Neuronal stem cell (in vitro differentiated cells): ENCODE results near the gene HDGF.
A peak's percentile ranks its signal among the peaks of the same experiment; 100 is the strongest.

Source experiments
- DNase-seq: peaks from one replicate; pipeline ENCODE4 v3.0.0-alpha.2; 2013; ENCODE audit warnings: low spot score
- H2AFZ ChIP-seq: one replicate; pipeline ENCODE4 v1.6.1; 2013; ENCODE audit warnings: mild to moderate bottlenecking, low read length, inconsistent platforms
- H2AK5ac ChIP-seq: 2 replicates; pipeline ENCODE4 v1.6.1; 2013; ENCODE audit warnings: low read depth, mild to moderate bottlenecking, inconsistent platforms, low read length, moderate library complexity, mixed read lengths
- H2BK120ac ChIP-seq: 2 replicates; pipeline ENCODE4 v1.6.1; 2013; ENCODE audit warnings: low read depth, mild to moderate bottlenecking, inconsistent platforms, low read length, moderate library complexity, mixed read lengths
- H2BK12ac ChIP-seq: one replicate; pipeline ENCODE4 v1.6.1; 2013; ENCODE audit warnings: low read length, inconsistent platforms
- H2BK15ac ChIP-seq: 2 replicates; pipeline ENCODE4 v1.6.1; 2013; ENCODE audit warnings: mild to moderate bottlenecking, low read length, inconsistent platforms, mixed read lengths
- H2BK5ac ChIP-seq: one replicate; pipeline ENCODE4 v1.6.1; 2013; ENCODE audit warnings: inconsistent platforms, mild to moderate bottlenecking, low read length, moderate library complexity
- H3K14ac ChIP-seq: one replicate; pipeline ENCODE4 v1.6.1; 2013; ENCODE audit warnings: low read length, inconsistent platforms
- H3K18ac ChIP-seq: 2 replicates; pipeline ENCODE4 v1.6.1; 2013; ENCODE audit warnings: low read length, inconsistent platforms
- H3K23ac ChIP-seq: 2 replicates; pipeline ENCODE4 v1.6.1; 2013; ENCODE audit warnings: low read depth, mild to moderate bottlenecking, mixed read lengths, low read length, inconsistent platforms; ENCODE audit not compliant: poor library complexity
- H3K27ac ChIP-seq: replicated peaks from 3 replicates; pipeline ENCODE4 v1.5.1; 2013; ENCODE audit warnings: low read length, inconsistent platforms
- H3K27me3 ChIP-seq, 3 experiments: 2 replicates each; pipeline ENCODE4 v1.6.1; 2013; ENCODE audit warnings: low read length in 3 of 3, mild to moderate bottlenecking in 2 of 3, inconsistent platforms in 1 of 3, low read depth in 1 of 3, mixed read lengths in 1 of 3, moderate library complexity in 1 of 3; ENCODE audit not compliant: control insufficient read depth in 3 of 3, insufficient read depth in 3 of 3
- H3K36me3 ChIP-seq, 2 donors: replicated peaks in 1 of 2; 2 replicates each; pipeline ENCODE4 v1.6.1; 2013; ENCODE audit warnings: low read length in 2 of 2; ENCODE audit not compliant: control insufficient read depth in 2 of 2, insufficient read depth in 2 of 2
- H3K4ac ChIP-seq: 2 replicates; pipeline ENCODE4 v1.6.1; 2013; ENCODE audit warnings: inconsistent platforms, mild to moderate bottlenecking, low read length, moderate library complexity
- H3K4me1 ChIP-seq, 2 donors: 1 replicate in 1 of 2; 2 replicates in 1 of 2; pipeline ENCODE4 v1.6.1; 2013; ENCODE audit warnings: low read length in 2 of 2, low read depth in 1 of 2; ENCODE audit not compliant: control insufficient read depth in 2 of 2, insufficient read depth in 1 of 2
- H3K4me2 ChIP-seq: one replicate; pipeline ENCODE4 v1.6.1; 2013; ENCODE audit warnings: mild to moderate bottlenecking, low read length, inconsistent platforms; ENCODE audit not compliant: insufficient read depth, poor library complexity, severe bottlenecking
- H3K4me3 ChIP-seq, 2 donors: 2 replicates each; pipeline ENCODE4 v1.5.1; 2013; ENCODE audit warnings: low read length in 2 of 2, mild to moderate bottlenecking in 2 of 2, inconsistent platforms in 1 of 2, moderate library complexity in 1 of 2
- H3K79me1 ChIP-seq: one replicate; pipeline ENCODE4 v1.6.1; 2013; ENCODE audit warnings: low read depth, mild to moderate bottlenecking, inconsistent platforms, low read length, moderate library complexity
- H3K9ac ChIP-seq: one replicate; pipeline ENCODE4 v1.6.1; 2013; ENCODE audit warnings: mild to moderate bottlenecking, low read depth, low read length, inconsistent platforms; ENCODE audit not compliant: poor library complexity
- H3K9me3 ChIP-seq, 2 donors: replicated peaks in 1 of 2; 2 replicates each; pipeline versions ENCODE3 to v1.6.1; 2013; ENCODE audit warnings: low read length in 2 of 2, mild to moderate bottlenecking in 2 of 2, inconsistent platforms in 1 of 2, low read depth in 1 of 2, mixed read lengths in 1 of 2, moderate library complexity in 1 of 2; ENCODE audit not compliant: control insufficient read depth in 2 of 2, insufficient read depth in 1 of 2
- H4K8ac ChIP-seq: one replicate; pipeline ENCODE4 v1.6.1; 2013; ENCODE audit warnings: low read depth, mild to moderate bottlenecking, inconsistent platforms, low read length, moderate library complexity
- H4K91ac ChIP-seq: one replicate; pipeline ENCODE4 v1.6.1; 2013; ENCODE audit warnings: low read length, low read depth, mild to moderate bottlenecking, inconsistent platforms; ENCODE audit not compliant: poor library complexity
- WGBS, 2 donors: extraction: QIAGEN DNeasy Blood & Tissue Kit; methylation state at CpG; one replicate each; pipeline ENCODE4 v1.1.7; 2013; ENCODE audit warnings: missing lambda C conversion rate in 2 of 2, mixed read lengths in 1 of 2; ENCODE audit not compliant: insufficient read length in 2 of 2, insufficient replicate concordance in 1 of 2; ENCODE audit errors: extremely low coverage in 2 of 2; 5-methylcytosine and 5-hydroxymethylcytosine counted together

HDGF gene

GRCh38 chr1:156750711-156751450 is 594 bp downstream of the HDGF start:
- no peaks in the 10 kb centered on the region for H3K9me3 ChIP-seq
- peak overlapping the region; percentile 94 for H3K4me2 ChIP-seq
- H2BK12ac ChIP-seq: no peak overlapping the region
- H3K79me1 ChIP-seq: peaks cover 8% of the 10 kb centered on the region
- WGBS, 2 donors: no CpG with 5 or more reads among the region's 64 CpGs
- peaks cover 2 to 24% of the 10 kb centered on the region in 2 donors for H3K36me3 ChIP-seq
- peak overlapping the region; percentile 88 for H2BK120ac ChIP-seq
- peak overlapping the region; percentile 84 for H3K27ac ChIP-seq
- peak overlapping the region; percentile 74 for H3K14ac ChIP-seq
- DNase-seq: no peak
- H3K4ac ChIP-seq: peak overlapping the region; percentile 79
- peak overlapping the region; percentile 97 for H2BK5ac ChIP-seq
- peak overlapping the region; percentile 61 for H4K91ac ChIP-seq
- H3K23ac ChIP-seq: peak overlapping the region; percentile 92
- peak overlapping the region; percentile 98 for H2AK5ac ChIP-seq
- H3K27me3 ChIP-seq: no peaks in the 10 kb centered on the region
- H3K4me3 ChIP-seq: peak overlapping the region; percentile 83 to 96
- H4K8ac ChIP-seq: no peak overlapping the region
- peak overlapping the region; percentile 22 for H2BK15ac ChIP-seq
- peak overlapping the region; percentile 88 for H2AFZ ChIP-seq
- H3K18ac ChIP-seq: peak overlapping the region; percentile 95
- H3K9ac ChIP-seq: peak overlapping the region; percentile 95
- H3K4me1 ChIP-seq: peaks cover 32 to 45% of the 10 kb centered on the region in 2 donors

- Histone ChIP-seq H2BK12ac (no peak overlapping the region), H3K4me1 (peaks cover 37 to 47% of the 10 kb centered on the region in 2 donors), H2BK120ac (no peak overlapping the region), H3K4ac (peak overlapping the region; percentile 60), H2BK15ac (no peak overlapping the region), H3K18ac (peak overlapping the region; percentile 36), H3K27ac (peak overlapping the region; percentile 97), H3K9ac (peak overlapping the region; percentile 95), H3K4me3 (peak overlapping the region; percentile 83 to 96), H4K91ac (no peak overlapping the region), H3K9me3 (no peaks in the 10 kb centered on the region), H3K36me3 (peaks cover 2 to 30% of the 10 kb centered on the region in 2 donors), H3K79me1 (peaks cover 10% of the 10 kb centered on the region), H2BK5ac (peak overlapping the region; percentile 84), H3K4me2 (peak overlapping the region; percentile 94), H3K27me3 (no peaks in the 10 kb centered on the region), H4K8ac (no peak overlapping the region), H2AFZ (peak overlapping the region; percentile 88), H3K23ac (no peak overlapping the region), H2AK5ac (peak overlapping the region; percentile 98), H3K14ac (peak overlapping the region; percentile 59)
- WGBS, 2 donors: no CpG with 5 or more reads among the region's 5 CpGs
- no peak for DNase-seq
Observed at GRCh38 chr1:156750191-156750672, 1.2 kb downstream of the HDGF start.

GRCh38 chr1:156749419-156750118 is 1.9 kb downstream of the HDGF start:
- Histone ChIP-seq H4K8ac (no peak overlapping the region), H3K9me3 (no peaks in the 10 kb centered on the region)
- no peak for DNase-seq

More at GRCh38 chr1:156749419-156750118, 1.9 kb downstream of the HDGF start:
- peaks cover 37 to 47% of the 10 kb centered on the region in 2 donors for H3K4me1 ChIP-seq
- H2BK120ac ChIP-seq: no peak overlapping the region
- no CpG with 5 or more reads among the region's 8 CpGs for WGBS, 2 donors
- H2BK5ac ChIP-seq: peak overlapping the region; percentile 84
- no peak overlapping the region for H2BK12ac ChIP-seq
- peaks cover 15% of the 10 kb centered on the region for H3K79me1 ChIP-seq
- H3K23ac ChIP-seq: no peak overlapping the region
- H3K27me3 ChIP-seq: no peaks in the 10 kb centered on the region
- no peak overlapping the region for H3K18ac ChIP-seq
- no peak overlapping the region for H2AFZ ChIP-seq
- H3K14ac ChIP-seq: no peak overlapping the region
- H3K4me3 ChIP-seq: peak overlapping the region; percentile 83 to 96
- H3K27ac ChIP-seq: peak overlapping the region; percentile 97
- no peak overlapping the region for H4K91ac ChIP-seq
- H3K4me2 ChIP-seq: peak overlapping the region; percentile 94
- H2BK15ac ChIP-seq: no peak overlapping the region
- no peak overlapping the region for H3K4ac ChIP-seq
- no peak overlapping the region for H3K9ac ChIP-seq
- H2AK5ac ChIP-seq: peak overlapping the region; percentile 98
- H3K36me3 ChIP-seq: peaks cover 5 to 35% of the 10 kb centered on the region in 2 donors
